Prostate gland (tissue), 2 donors: ENCODE measurements around the gene PAPPA2. TPM values are rescaled to one million over a fixed set of nuclear protein-coding genes. Genes with fewer than 3 reads are reported as not detected.

ENCODE experiments used
- DNase-seq: peaks from one replicate; pipeline ENCODE4 v3.0.0-alpha.2; 2019; ENCODE audit warnings: low spot score
- H3K27ac ChIP-seq, 2 donors: fragments of 200-600 bp; sonication (generic); 2 replicates each; pipeline ENCODE4 v1.5.1; 2017 to 2019
- H3K27me3 ChIP-seq: fragments of 200-600 bp; sonication (generic); replicated peaks from 2 replicates; pipeline ENCODE4 v1.5.1; 2019; ENCODE audit not compliant: insufficient read depth
- H3K36me3 ChIP-seq, 2 donors: fragments of 200-600 bp; sonication (generic); 1 replicate in 1 of 2; 2 replicates in 1 of 2; pipeline versions ENCODE4 v1.5.1 to v1.8.1; 2017 to 2019
- H3K4me1 ChIP-seq: fragments of 200-600 bp; sonication (generic); replicated peaks from 2 replicates; pipeline ENCODE4 v1.5.1; 2019
- H3K4me3 ChIP-seq, 2 donors: fragments of 200-600 bp; sonication (generic); 2 replicates each; pipeline ENCODE4 v1.5.1; 2017 to 2019
- H3K9me3 ChIP-seq: fragments of 200-600 bp; sonication (generic); 2 replicates; pipeline ENCODE4 v1.5.1; 2017
- CTCF ChIP-seq, 4 experiments: fragments of 200-600 bp in 2 of 4; fragments of 450-650 bp in 2 of 4; sonication (generic) in 2 of 4; IDR thresholded peaks; 1 replicate in 3 of 4; 2 replicates in 1 of 4; pipeline ENCODE4 v1.5.1; 2016 to 2019; ENCODE audit warnings: antibody characterized with exemption in 4 of 4, mild to moderate bottlenecking in 2 of 4, moderate library complexity in 2 of 4
- POLR2A ChIP-seq: fragments of 450-650 bp; IDR thresholded peaks from one replicate; pipeline ENCODE4 v1.6.1; 2016; ENCODE audit warnings: antibody characterized with exemption, mild to moderate bottlenecking
- POLR2AphosphoS5 ChIP-seq: sonication (generic); formaldehyde crosslinking; IDR thresholded peaks from one replicate; pipeline ENCODE4 v1.6.1; 2017; ENCODE audit warnings: antibody characterized with exemption
- WGBS: methylation state at CpG from one replicate; pipeline ENCODE4 v1.1.5; 2018; 5-methylcytosine and 5-hydroxymethylcytosine counted together
- intact Hi-C: fragments of 100-400 bp; cut with DNase I; formaldehyde crosslinking; loops from one replicate; pipeline ENCODE4 v1.14.2; 2022
- total RNA-seq, 2 donors: library from RNA; depleted of rRNA; stranded (reverse); fragments of >200 nt; gene quantifications; one replicate each; pipeline ENCODE4 v1.1.0, GENCODE V29; 2016

Gene PAPPA2
- total RNA-seq, 2 donors from 2014 or later, result 0.36 to 1.9 TPM

- Histone ChIP-seq H3K9me3 (no peaks in the 10 kb centered on the region), H3K36me3 (no peaks in the 10 kb centered on the region), H3K27ac (no peak overlapping the region), H3K4me3 (no peak overlapping the region), H3K4me1 (no peaks in the 10 kb centered on the region), H3K27me3 (no peaks in the 10 kb centered on the region)
- WGBS, result 68% methylated on average over 1 of the region's 1 CpG
- DNase-seq, result no peak
- TF ChIP-seq CTCF (IDR thresholded peaks at IDR 0.05) (no peak), POLR2AphosphoS5 (no peak), POLR2A (no peak)
- intact Hi-C loops, result no loop called here
Measured at GRCh38 chr1:176705585-176705984, 242.6 kb downstream of the PAPPA2 start.

GRCh38 chr1:176717066-176717750, 254.2 kb downstream of the PAPPA2 start:
- H3K27ac ChIP-seq, result no peak overlapping the region
- DNase-seq, result no peak
- no peaks in the 10 kb centered on the region for H3K9me3 ChIP-seq
- H3K4me1 ChIP-seq, result no peaks in the 10 kb centered on the region
- no peaks in the 10 kb centered on the region for H3K36me3 ChIP-seq
- H3K4me3 ChIP-seq, result no peak overlapping the region
- intact Hi-C loops, result no loop called here
- WGBS, result 60% methylated on average over 2 of the region's 2 CpGs
- no peak for TF ChIP-seq POLR2A
- no peak for TF ChIP-seq CTCF (IDR thresholded peaks at IDR 0.05)
- TF ChIP-seq POLR2AphosphoS5, result no peak
- H3K27me3 ChIP-seq, result no peaks in the 10 kb centered on the region

GRCh38 chr1:176719447-176719846, 256.5 kb downstream of the PAPPA2 start:
- Histone ChIP-seq H3K36me3 (no peaks in the 10 kb centered on the region), H3K27me3 (no peaks in the 10 kb centered on the region), H3K4me3 (no peak overlapping the region), H3K9me3 (no peaks in the 10 kb centered on the region), H3K4me1 (no peaks in the 10 kb centered on the region), H3K27ac (no peak overlapping the region)
- TF ChIP-seq CTCF (IDR thresholded peaks at IDR 0.05), result no peak
- no peak for TF ChIP-seq POLR2AphosphoS5
- TF ChIP-seq POLR2A, result no peak
- DNase-seq, result no peak
- intact Hi-C loops, result no loop called here
- WGBS, result 15% methylated on average over 4 of the region's 4 CpGs

- H3K4me1 ChIP-seq, result no peaks in the 10 kb centered on the region
- no peaks in the 10 kb centered on the region for H3K27me3 ChIP-seq
- no peak for TF ChIP-seq POLR2AphosphoS5
- no peak for TF ChIP-seq POLR2A
- TF ChIP-seq CTCF (IDR thresholded peaks at IDR 0.05), result no peak
- H3K4me3 ChIP-seq, result no peak overlapping the region
- 96% methylated on average over 1 of the region's 1 CpG for WGBS
- H3K27ac ChIP-seq, result no peak overlapping the region
- intact Hi-C loops, result no loop called here
- DNase-seq, result no peak
- H3K36me3 ChIP-seq, result no peaks in the 10 kb centered on the region
- H3K9me3 ChIP-seq, result no peaks in the 10 kb centered on the region
Measured at GRCh38 chr1:176720838-176721237, 257.9 kb downstream of the PAPPA2 start.

- TF ChIP-seq POLR2AphosphoS5, result no peak
- TF ChIP-seq POLR2A, result no peak
- TF ChIP-seq CTCF (IDR thresholded peaks at IDR 0.05), result no peak
- no peak overlapping the region for H3K27ac ChIP-seq
Measured at GRCh38 chr1:176733661-176734060, 270.7 kb downstream of the PAPPA2 start.

More at GRCh38 chr1:176733661-176734060, 270.7 kb downstream of the PAPPA2 start:
- H3K4me3 ChIP-seq, result no peak overlapping the region
- H3K27me3 ChIP-seq, result no peaks in the 10 kb centered on the region
- H3K4me1 ChIP-seq, result no peaks in the 10 kb centered on the region
- intact Hi-C loops, result no loop called here
- WGBS, result 83% methylated on average over 1 of the region's 1 CpG
- H3K9me3 ChIP-seq, result no peaks in the 10 kb centered on the region
- DNase-seq, result no peak
- H3K36me3 ChIP-seq, result no peaks in the 10 kb centered on the region
